Neutrophil (primary cell): ENCODE measurements around the gene HOXB2.

Source experiments
- H3K27ac ChIP-seq: fragments of 200-600 bp; sonication (generic); 2 replicates; pipeline ENCODE4 v1.5.1; 2016; ENCODE audit warnings: mild to moderate bottlenecking, moderate library complexity
- H3K27me3 ChIP-seq: fragments of 200-600 bp; sonication (generic); 2 replicates; pipeline ENCODE4 v1.6.0; 2016; ENCODE audit warnings: mild to moderate bottlenecking
- H3K36me3 ChIP-seq: fragments of 200-600 bp; sonication (generic); 2 replicates; pipeline ENCODE4 v1.5.1; 2017
- H3K4me1 ChIP-seq, 2 experiments: fragments of 200-600 bp in 1 of 2; sonication (generic) in 1 of 2; 1 replicate in 1 of 2; 2 replicates in 1 of 2; pipeline versions ENCODE4 v1.5.1 to v1.6.1; 2013 to 2016; ENCODE audit warnings: low read depth in 1 of 2, low read length in 1 of 2, mild to moderate bottlenecking in 1 of 2, moderate library complexity in 1 of 2; ENCODE audit not compliant: control insufficient read depth in 1 of 2, insufficient read depth in 1 of 2
- H3K4me3 ChIP-seq, 2 experiments: fragments of 200-600 bp in 1 of 2; sonication (generic) in 1 of 2; 1 replicate in 1 of 2; 2 replicates in 1 of 2; pipeline ENCODE4 v1.5.1; 2013 to 2016; ENCODE audit warnings: low read depth in 1 of 2, low read length in 1 of 2, mild to moderate bottlenecking in 1 of 2, moderate library complexity in 1 of 2
- H3K9me3 ChIP-seq: fragments of 200-600 bp; sonication (generic); 2 replicates; pipeline ENCODE4 v1.5.1; 2016
- TF ChIP-seq, protein P1 (sequence below): fragments of 200-600 bp; sonication (generic); IDR thresholded peaks from 2 replicates; pipeline ENCODE4 v1.5.1; 2016; ENCODE audit warnings: antibody characterized with exemption

HOXB2 gene

DNA sequence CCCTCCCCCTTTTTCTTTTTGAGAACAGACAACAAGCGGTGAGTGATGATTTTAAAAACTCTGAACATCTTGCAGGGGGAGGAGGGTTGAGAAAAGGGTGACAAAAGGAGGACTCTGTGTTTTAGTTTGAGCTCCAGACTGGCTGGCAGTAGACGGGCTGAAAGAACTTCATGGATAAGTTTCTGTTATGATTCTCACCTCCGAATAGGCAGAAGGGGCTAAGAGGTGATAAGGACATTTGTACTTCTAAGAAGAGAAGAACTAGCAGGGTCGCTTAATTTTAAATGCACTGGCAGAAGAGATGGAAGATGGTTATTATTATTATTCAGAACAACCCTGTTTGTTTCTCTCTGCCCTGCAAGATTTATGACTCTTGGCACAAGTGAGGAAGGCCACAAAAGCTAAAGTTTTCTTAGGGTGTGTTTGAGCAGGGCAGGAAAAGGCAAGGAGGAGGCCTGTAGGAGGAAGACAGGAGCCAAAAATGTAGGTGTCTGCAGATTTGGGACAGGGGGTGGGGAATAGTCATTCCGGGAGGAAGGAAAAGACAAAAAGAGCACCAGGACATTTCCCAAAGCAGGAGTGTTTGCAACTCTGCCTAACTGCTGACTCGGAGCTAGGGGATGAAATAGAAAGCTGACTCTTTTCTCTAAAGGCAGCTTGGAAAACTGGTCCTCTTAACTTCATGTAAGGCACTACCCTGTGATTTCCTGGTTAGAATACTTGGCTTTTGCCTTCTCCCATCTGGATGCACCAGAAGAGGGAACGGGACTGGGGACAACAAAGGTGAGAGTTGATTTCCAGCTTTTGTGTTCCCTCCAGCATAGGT, 11.9 kb upstream of the HOXB2 start:
- peaks cover 100% of the 10 kb centered on the region for H3K27me3 ChIP-seq
- no peak overlapping the region for H3K4me3 ChIP-seq

DNA sequence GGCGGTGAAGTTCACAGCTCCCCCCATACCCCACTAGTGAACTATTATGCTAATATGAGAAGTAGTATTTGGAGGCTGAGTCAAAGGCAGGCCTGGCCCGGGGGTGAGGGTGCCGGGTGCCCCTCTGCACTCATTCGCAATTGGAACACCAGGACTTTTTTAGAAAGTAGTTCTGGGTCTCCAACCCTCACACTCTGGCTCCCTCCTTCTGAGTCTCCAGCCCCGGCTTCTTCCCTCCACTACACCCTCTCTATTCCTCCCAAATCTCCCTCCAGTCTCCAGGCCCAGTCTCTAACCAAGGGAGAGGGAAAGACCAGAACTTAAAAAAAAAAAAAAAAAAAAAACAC, 11.3 kb upstream of the HOXB2 start:
- no peaks in the 10 kb centered on the region for H3K4me1 ChIP-seq
- H3K27ac ChIP-seq = no peak overlapping the region
- peaks cover 94% of the 10 kb centered on the region for H3K27me3 ChIP-seq
- H3K36me3 ChIP-seq = no peaks in the 10 kb centered on the region
- TF ChIP-seq, protein P1, sequence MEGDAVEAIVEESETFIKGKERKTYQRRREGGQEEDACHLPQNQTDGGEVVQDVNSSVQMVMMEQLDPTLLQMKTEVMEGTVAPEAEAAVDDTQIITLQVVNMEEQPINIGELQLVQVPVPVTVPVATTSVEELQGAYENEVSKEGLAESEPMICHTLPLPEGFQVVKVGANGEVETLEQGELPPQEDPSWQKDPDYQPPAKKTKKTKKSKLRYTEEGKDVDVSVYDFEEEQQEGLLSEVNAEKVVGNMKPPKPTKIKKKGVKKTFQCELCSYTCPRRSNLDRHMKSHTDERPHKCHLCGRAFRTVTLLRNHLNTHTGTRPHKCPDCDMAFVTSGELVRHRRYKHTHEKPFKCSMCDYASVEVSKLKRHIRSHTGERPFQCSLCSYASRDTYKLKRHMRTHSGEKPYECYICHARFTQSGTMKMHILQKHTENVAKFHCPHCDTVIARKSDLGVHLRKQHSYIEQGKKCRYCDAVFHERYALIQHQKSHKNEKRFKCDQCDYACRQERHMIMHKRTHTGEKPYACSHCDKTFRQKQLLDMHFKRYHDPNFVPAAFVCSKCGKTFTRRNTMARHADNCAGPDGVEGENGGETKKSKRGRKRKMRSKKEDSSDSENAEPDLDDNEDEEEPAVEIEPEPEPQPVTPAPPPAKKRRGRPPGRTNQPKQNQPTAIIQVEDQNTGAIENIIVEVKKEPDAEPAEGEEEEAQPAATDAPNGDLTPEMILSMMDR = no peak
- H3K4me3 ChIP-seq = no peak overlapping the region
- H3K9me3 ChIP-seq = no peaks in the 10 kb centered on the region

More for the DNA sequence above, 11.9 kb upstream of the HOXB2 start:
- Histone ChIP-seq H3K27ac (no peak overlapping the region), H3K9me3 (no peaks in the 10 kb centered on the region), H3K36me3 (no peaks in the 10 kb centered on the region), H3K4me1 (no peaks in the 10 kb centered on the region)
- TF ChIP-seq, protein P1 = no peak

DNA sequence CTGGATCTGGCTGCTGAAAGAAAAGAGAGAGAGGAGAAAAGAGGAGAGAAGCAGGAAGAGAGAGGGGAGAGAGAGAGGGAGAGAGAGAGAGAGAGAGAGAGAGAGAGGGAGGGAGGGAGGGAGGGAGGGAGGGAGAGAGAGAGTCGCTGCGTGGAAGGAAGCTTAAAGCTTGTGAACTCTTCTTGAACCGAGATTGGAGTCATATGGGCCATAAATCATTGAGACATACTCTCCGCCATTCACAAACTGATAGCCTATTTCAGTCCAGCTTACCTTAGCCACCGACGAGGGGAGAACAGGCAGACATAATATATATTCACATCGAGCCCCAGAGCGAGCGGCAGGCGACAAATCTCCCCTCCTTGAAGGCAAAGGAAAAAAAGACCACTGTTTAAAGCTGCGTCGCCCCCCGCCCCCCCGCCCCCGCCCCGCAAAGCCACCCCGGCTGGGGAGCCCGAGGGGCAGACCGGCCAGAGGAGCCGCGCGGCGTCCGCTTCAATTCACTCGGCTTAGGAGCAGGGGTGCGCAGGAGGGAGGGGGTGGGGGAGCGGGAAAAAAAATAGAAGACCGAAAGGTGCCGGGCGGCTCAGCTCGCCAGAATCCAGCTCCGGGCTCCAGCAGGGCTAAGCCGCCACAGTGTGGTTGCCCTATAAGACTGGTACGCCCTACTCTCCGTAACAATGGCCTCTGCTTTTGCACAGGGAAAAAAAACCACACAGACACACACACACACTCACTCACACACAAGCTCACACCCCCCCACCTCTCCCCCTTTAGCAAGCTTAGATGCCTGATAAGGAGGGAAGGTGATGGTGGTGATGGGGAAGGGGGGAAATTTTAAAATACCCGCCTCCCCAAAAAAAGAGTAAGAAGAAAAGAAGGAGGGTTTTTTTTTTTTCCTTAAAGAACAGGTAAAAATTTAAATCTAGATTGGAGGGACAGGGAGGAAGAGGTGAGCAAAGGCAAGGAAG, 10.6 kb upstream of the HOXB2 start:
- no peaks in the 10 kb centered on the region for H3K9me3 ChIP-seq
- H3K27ac ChIP-seq = no peak overlapping the region
- TF ChIP-seq, protein P1 = no peak
- no peak overlapping the region for H3K4me3 ChIP-seq
- no peaks in the 10 kb centered on the region for H3K36me3 ChIP-seq
- H3K27me3 ChIP-seq = peaks cover 87% of the 10 kb centered on the region
- no peaks in the 10 kb centered on the region for H3K4me1 ChIP-seq

DNA sequence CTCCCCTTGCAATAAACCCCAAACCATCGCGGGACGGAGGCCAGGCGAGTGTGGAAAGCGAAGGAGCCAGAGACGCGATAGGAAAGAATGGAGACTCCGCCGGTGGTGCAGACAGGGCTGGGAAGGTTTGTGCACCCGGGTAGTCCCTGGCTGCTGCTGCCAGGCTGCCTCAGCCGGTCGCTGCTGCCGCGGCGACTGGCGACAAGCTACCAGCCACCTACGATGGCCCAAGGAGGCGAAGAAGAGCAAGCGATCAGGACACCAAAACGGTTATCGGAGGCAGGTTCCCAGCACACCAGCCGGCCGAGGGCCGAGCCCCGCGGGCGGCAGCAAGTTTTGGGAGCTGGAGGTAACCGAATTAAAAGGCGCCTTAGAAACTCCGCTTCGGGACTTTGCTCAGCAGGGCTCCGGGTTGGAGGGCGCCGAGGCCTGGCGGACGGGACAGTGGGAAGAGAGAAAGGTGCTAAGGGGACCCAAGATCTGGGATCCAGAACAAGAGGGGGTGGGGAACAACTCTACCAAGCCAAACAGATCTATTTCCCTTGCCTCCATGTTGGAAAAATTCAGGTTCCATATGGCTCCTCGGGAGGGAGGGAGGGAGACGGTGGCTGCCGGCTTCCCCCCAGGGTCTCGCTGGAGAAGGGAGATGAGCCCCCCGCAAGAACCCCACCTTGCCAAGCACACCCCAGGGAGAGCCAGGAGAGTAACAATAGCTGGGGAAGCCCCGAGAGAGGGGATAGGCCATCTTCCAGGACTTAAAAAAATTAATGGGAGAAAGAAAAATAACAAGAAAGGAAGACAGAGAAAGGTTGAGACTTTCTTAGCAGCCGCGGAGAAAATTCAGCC, 9.7 kb upstream of the HOXB2 start:
- H3K27me3 ChIP-seq = peaks cover 87% of the 10 kb centered on the region
- no peaks in the 10 kb centered on the region for H3K4me1 ChIP-seq
- no peak overlapping the region for H3K27ac ChIP-seq
- H3K9me3 ChIP-seq = no peaks in the 10 kb centered on the region
- TF ChIP-seq, protein P1 = no peak
- H3K36me3 ChIP-seq = no peaks in the 10 kb centered on the region
- H3K4me3 ChIP-seq = no peak overlapping the region

DNA sequence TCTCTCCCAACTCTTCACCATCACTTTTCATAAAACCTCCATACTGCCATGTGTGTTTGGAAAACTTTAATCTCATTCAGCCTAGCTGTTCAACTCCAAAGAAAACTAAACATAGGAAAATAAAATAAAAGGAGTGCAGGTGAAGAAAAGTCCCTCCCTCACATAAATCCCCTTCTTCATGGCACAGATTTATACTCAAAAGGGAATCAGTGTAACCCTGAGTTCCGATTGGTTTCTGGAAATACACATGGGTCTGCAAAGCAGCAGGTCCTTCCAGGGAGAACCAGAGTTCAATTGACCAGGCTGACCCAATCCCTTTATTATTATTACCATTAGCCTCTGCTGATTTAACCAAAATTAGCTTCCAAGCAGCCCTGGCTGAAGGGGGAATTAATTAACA, 8.9 kb upstream of the HOXB2 start:
- no peaks in the 10 kb centered on the region for H3K4me1 ChIP-seq
- no peaks in the 10 kb centered on the region for H3K36me3 ChIP-seq
- H3K27ac ChIP-seq = no peak overlapping the region
- TF ChIP-seq, protein P1 = no peak
- no peaks in the 10 kb centered on the region for H3K9me3 ChIP-seq
- peaks cover 87% of the 10 kb centered on the region for H3K27me3 ChIP-seq
- no peak overlapping the region for H3K4me3 ChIP-seq
